ENCODE results near the gene CCNK.

CCNK gene

DNA sequence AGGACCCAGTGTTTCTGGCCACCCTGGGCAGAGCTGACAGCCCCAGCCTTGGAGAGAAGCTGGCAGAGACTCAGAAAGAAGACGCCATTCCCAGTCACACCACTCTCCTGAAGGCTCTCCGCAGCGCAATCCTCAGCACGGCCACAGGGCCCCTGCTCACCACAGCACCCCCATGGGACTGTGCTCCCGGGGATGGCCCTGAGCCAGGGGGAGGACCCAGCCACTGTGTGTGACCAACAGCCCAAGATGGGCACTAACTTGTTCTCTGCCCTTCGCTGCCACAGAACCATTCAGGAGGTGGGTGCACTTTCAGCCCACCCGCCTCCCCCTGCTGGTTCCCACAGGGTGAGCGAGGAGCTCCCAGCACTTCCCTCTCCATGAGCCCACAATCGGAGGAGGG is 57.1 kb downstream of the CCNK start:
- H3K4me1 ChIP-seq: peaks cover 6% of the 10 kb centered on the region
- no peak overlapping the region for H3K9ac ChIP-seq
- no peak overlapping the region for H3K27ac ChIP-seq

DNA sequence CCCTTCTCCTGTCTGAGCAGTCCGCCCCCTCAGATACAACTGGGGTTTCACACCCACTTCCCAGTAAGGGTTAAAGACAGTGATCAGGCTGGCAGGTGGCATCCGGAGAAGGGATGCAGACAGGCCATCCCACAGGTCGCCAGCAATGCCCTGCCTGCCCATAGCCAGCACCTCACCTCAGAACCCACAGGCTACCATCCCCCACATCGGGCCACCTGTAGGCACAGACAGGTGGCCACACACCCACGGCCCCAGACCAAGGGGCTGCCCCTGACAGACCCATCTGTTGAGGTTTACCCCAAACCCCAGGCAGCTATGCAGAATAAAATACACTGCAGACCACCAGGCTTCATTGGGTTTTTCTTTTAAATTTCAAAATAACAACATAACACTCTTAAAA is 57.5 kb downstream of the CCNK start:
- Histone ChIP-seq H3K4me1 (peaks cover 6% of the 10 kb centered on the region), H3K9ac (no peak overlapping the region), H3K27ac (no peak overlapping the region), H3K4me3 (ENCODE audit: low read depth, low read length) (no peak overlapping the region), H3K4me2 (ENCODE audit: low read length) (no peak overlapping the region), H3K9me3 (ENCODE audit: control insufficient read depth, low read length) (no peaks in the 10 kb centered on the region), H3K36me3 (ENCODE audit: control insufficient read depth, insufficient read depth, low read length) (no peaks in the 10 kb centered on the region), H3K79me2 (peaks cover 57% of the 10 kb centered on the region), H2AFZ (no peak overlapping the region), H3K27me3 (ENCODE audit: control insufficient read depth, insufficient read depth, low read length) (no peaks in the 10 kb centered on the region)
- no peak for TF ChIP-seq CTCF (IDR thresholded peaks at IDR 0.05)

More for the DNA sequence above, 57.1 kb downstream of the CCNK start:
- no peaks in the 10 kb centered on the region for H3K9me3 ChIP-seq (ENCODE audit: control insufficient read depth, low read length)
- no peaks in the 10 kb centered on the region for H3K36me3 ChIP-seq (ENCODE audit: control insufficient read depth, insufficient read depth, low read length)
- H2AFZ ChIP-seq: no peak overlapping the region
- TF ChIP-seq CTCF (IDR thresholded peaks at IDR 0.05): no peak
- H3K4me3 ChIP-seq (ENCODE audit: low read depth, low read length): no peak overlapping the region
- no peaks in the 10 kb centered on the region for H3K27me3 ChIP-seq (ENCODE audit: control insufficient read depth, insufficient read depth, low read length)
- H3K79me2 ChIP-seq: peaks cover 56% of the 10 kb centered on the region
- H3K4me2 ChIP-seq (ENCODE audit: low read length): no peak overlapping the region

- H3K4me2 ChIP-seq (ENCODE audit: low read length): no peak overlapping the region
- H3K36me3 ChIP-seq (ENCODE audit: control insufficient read depth, insufficient read depth, low read length): no peaks in the 10 kb centered on the region
- H2AFZ ChIP-seq: no peak overlapping the region
- peaks cover 58% of the 10 kb centered on the region for H3K79me2 ChIP-seq
- H3K27ac ChIP-seq: no peak overlapping the region
- H3K27me3 ChIP-seq (ENCODE audit: control insufficient read depth, insufficient read depth, low read length): no peaks in the 10 kb centered on the region
- H3K9me3 ChIP-seq (ENCODE audit: control insufficient read depth, low read length): no peaks in the 10 kb centered on the region
- H3K4me1 ChIP-seq: peaks cover 6% of the 10 kb centered on the region
- no peak overlapping the region for H3K4me3 ChIP-seq (ENCODE audit: low read depth, low read length)
- no peak overlapping the region for H3K9ac ChIP-seq
- no peak for TF ChIP-seq CTCF (IDR thresholded peaks at IDR 0.05)
Measured at GRCh38 chr14:99539491-99539890, 58.3 kb downstream of the CCNK start.

DNA sequence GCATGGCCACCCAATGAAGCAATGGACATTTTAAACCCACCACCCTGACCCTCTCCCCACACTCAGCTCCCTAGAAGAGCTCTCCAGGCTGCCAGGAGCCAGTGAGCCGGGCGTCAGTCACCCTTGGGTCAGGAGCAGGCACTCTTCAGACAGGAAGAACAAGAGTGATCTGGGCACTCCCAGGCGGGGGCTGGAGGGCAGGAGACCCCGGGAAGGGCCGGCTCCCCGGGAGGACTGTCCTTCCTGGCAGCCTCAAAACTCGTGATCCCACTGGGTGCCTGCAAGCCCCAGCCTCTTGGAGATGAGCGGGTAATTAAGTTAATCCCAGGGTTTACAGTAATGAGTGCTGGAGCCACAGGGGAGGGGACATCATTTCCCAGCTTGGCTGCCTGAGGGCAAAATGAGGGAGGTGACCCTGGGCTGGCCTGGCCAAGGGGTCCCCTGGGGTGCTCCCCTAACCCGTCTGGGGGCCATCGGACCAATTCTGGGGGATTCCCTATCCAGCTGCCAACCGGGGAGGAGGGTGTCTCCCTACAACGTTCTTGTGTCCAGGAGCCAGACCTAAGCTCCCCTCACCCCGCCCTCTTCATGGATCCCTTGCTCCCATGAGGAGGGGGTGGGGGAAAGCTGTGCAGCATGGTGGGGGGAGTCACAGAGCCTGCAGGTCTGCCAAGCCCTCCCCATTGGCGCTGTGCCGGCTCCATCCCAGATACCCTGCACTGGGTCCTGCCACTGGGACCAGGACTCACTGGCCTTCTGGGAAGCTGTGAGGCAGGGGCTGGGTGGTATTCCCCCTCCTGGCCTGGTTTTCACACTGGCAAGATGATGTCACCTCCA is 59.2 kb downstream of the CCNK start:
- no peak overlapping the region for H3K9ac ChIP-seq
- no peak for TF ChIP-seq CTCF (IDR thresholded peaks at IDR 0.05)
- H3K36me3 ChIP-seq (ENCODE audit: control insufficient read depth, insufficient read depth, low read length): no peaks in the 10 kb centered on the region
- no peaks in the 10 kb centered on the region for H3K27me3 ChIP-seq (ENCODE audit: control insufficient read depth, insufficient read depth, low read length)
- H3K4me2 ChIP-seq (ENCODE audit: low read length): no peak overlapping the region
- no peak overlapping the region for H3K4me3 ChIP-seq (ENCODE audit: low read depth, low read length)
- no peaks in the 10 kb centered on the region for H3K9me3 ChIP-seq (ENCODE audit: control insufficient read depth, low read length)
- no peak overlapping the region for H2AFZ ChIP-seq
- H3K27ac ChIP-seq: no peak overlapping the region
- H3K4me1 ChIP-seq: peaks cover 6% of the 10 kb centered on the region
- peaks cover 66% of the 10 kb centered on the region for H3K79me2 ChIP-seq

DNA sequence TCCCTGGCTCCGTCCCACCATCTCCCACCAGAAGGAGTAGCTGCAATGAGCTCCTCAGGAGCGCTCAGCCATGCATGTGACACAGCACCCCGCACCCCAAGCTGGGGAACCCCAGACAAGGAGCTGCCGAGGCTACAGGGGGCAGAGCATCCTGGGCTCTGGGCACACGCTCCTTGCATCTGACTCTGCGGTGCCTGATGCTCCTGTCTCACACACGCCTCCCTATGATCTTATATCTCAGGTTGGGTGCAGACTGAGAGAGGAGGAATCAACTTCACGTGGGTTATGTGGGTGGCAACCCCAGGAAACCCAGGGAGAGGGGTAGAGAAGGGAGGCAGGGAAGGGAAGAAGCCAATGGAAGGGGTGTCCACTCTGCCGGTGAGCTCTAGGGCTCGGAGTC is 60.0 kb downstream of the CCNK start:
- Histone ChIP-seq H3K79me2 (peaks cover 68% of the 10 kb centered on the region), H3K4me1 (peaks cover 6% of the 10 kb centered on the region), H3K9me3 (ENCODE audit: control insufficient read depth, low read length) (no peaks in the 10 kb centered on the region), H3K4me2 (ENCODE audit: low read length) (no peak overlapping the region), H3K27me3 (ENCODE audit: control insufficient read depth, insufficient read depth, low read length) (no peaks in the 10 kb centered on the region), H3K9ac (no peak overlapping the region), H2AFZ (no peak overlapping the region), H3K36me3 (ENCODE audit: control insufficient read depth, insufficient read depth, low read length) (no peaks in the 10 kb centered on the region), H3K27ac (no peak overlapping the region), H3K4me3 (ENCODE audit: low read depth, low read length) (no peak overlapping the region)
- no peak for TF ChIP-seq CTCF (IDR thresholded peaks at IDR 0.05)
